SK-N-SH treated with all-trans-retinoic acid at 6 μM for 48 hours (cell line): ENCODE results near the gene CD47.

ENCODE experiments used
- PATZ1 ChIP-seq: fragments of 250-450 bp; sonication (Bioruptor Pico); IDR thresholded peaks from 2 replicates; pipeline ENCODE4 v1.8.0; 2020; ENCODE audit warnings: mild to moderate bottlenecking, moderate library complexity, borderline replicate concordance
- RARB ChIP-seq: fragments of 250-450 bp; sonication (Bioruptor Pico); IDR thresholded peaks from 2 replicates; pipeline ENCODE4 v1.8.0; 2021; ENCODE audit warnings: mild to moderate bottlenecking, moderate library complexity
- TF ChIP-seq, protein P1 (sequence below): fragments of 250-450 bp; sonication (Bioruptor Pico); IDR thresholded peaks from 2 replicates; pipeline ENCODE4 v1.5.1; 2020; ENCODE audit warnings: low read depth, mild to moderate bottlenecking, moderate library complexity

GRCh38 chr3:107994181-107994580 is 96.7 kb downstream of the CD47 start:
- TF ChIP-seq RARB (CRISPR knock-in tag), result no peak
- TF ChIP-seq, protein P1, sequence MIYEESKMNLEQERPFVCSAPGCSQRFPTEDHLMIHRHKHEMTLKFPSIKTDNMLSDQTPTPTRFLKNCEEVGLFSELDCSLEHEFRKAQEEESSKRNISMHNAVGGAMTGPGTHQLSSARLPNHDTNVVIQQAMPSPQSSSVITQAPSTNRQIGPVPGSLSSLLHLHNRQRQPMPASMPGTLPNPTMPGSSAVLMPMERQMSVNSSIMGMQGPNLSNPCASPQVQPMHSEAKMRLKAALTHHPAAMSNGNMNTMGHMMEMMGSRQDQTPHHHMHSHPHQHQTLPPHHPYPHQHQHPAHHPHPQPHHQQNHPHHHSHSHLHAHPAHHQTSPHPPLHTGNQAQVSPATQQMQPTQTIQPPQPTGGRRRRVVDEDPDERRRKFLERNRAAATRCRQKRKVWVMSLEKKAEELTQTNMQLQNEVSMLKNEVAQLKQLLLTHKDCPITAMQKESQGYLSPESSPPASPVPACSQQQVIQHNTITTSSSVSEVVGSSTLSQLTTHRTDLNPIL (CRISPR knock-in tag), result no peak
- no peak for TF ChIP-seq PATZ1
